Activated CD8-positive, alpha-beta T cell treated with anti-CD3 and anti-CD28 coated beads for 36 hours (primary cell): ENCODE results near the gene ANKDD1A. TPM values are rescaled to one million over a fixed set of nuclear protein-coding genes. Genes with fewer than 3 reads are reported as not detected.
A peak's percentile ranks its signal among the peaks of the same experiment; 100 is the strongest.

Experiments
- ATAC-seq: fragments of 200-7000 bp; cut with Tn5 transposase; one replicate; pipeline ENCODE4 v1.10.0; 2021; ENCODE audit warnings: mild to moderate bottlenecking, moderate library complexity
- CTCF ChIA-PET: fragments of 350-600 bp; sonication (Branson Sonifier 250); formaldehyde crosslinking; loops from one replicate; lab custom pipeline; 2021; ENCODE audit warnings: antibody characterized with exemption; lab: Charles Lee
- POLR2A ChIA-PET: fragments of 350-600 bp; sonication (Branson Sonifier 250); formaldehyde crosslinking; loops from one replicate; lab custom pipeline; 2021; ENCODE audit warnings: antibody characterized with exemption; lab: Charles Lee
- DNase-seq: peaks from one replicate; pipeline ENCODE4 v3.0.0-alpha.2; 2020
- H3K27ac Mint-ChIP-seq: one replicate; pipeline ENCODE4 v1.8.0; 2021; ENCODE audit warnings: mild to moderate bottlenecking, mixed read lengths
- H3K27me3 Mint-ChIP-seq: one replicate; pipeline ENCODE4 v1.8.0; 2021; ENCODE audit warnings: mixed read lengths
- H3K36me3 Mint-ChIP-seq: one replicate; pipeline ENCODE4 v1.8.0; 2021; ENCODE audit warnings: low read depth, mixed read lengths
- H3K4me1 Mint-ChIP-seq: one replicate; pipeline ENCODE4 v1.8.0; 2021; ENCODE audit warnings: low read depth, mixed read lengths
- H3K4me3 Mint-ChIP-seq: one replicate; pipeline ENCODE4 v1.8.0; 2021; ENCODE audit warnings: mild to moderate bottlenecking, moderate library complexity, mixed read lengths
- H3K9me3 Mint-ChIP-seq: one replicate; pipeline ENCODE4 v1.8.0; 2021; ENCODE audit warnings: mixed read lengths
- intact Hi-C: fragments of 100-400 bp; cut with micrococcal nuclease; formaldehyde crosslinking; loops from one replicate; pipeline ENCODE4 v1.10.0; 2022
- total RNA-seq, 2 experiments: library from RNA; stranded (reverse); gene quantifications; one replicate each; pipeline ENCODE4 v1.2.3, GENCODE V29; 2021
- TF ChIP-seq, protein P1 (sequence below): fragments of 200-600 bp; IDR thresholded peaks from one replicate; pipeline ENCODE4 v1.8.0; 2022; ENCODE audit warnings: antibody characterized with exemption, mild to moderate bottlenecking

The ANKDD1A gene
- total RNA-seq, 2 experiments from 2014 or later, result 3.4 to 4.3 TPM

DNA sequence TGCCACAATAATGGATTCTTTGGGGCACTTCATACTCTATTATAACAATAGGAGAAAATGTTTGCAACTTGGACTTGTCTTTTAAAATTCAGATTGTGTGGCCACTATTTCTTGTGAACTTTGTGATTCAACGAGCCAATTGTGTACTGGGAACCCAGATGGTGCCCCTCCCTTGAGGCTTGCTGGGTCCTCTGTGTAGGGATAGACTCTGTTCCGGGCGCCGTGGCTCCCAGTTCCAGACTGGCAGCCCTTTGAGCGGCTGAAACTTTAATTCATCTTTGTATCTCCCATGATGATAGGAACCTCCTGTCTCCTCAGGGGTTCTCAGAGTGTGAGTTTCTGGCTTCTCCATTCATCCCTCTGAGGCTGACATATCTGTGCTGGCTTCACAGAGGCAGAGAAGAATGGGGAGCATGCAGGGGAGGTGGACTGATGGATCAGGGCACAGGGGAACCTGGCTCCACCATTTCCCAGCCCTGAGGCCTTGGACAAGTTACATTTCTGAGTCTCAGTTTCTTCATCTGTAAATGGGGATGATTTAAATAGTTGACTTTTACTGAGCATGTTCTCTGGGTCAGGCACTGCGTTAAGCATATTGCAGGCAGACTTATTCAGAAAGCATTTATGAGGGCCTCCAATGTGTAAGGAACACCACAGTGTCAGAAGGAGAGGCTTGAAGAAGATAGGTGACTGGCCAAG is 15.2 kb upstream of the ANKDD1A start:
- H3K27ac Mint-ChIP-seq, result peak overlapping the region; percentile 99
- TF ChIP-seq, protein P1, sequence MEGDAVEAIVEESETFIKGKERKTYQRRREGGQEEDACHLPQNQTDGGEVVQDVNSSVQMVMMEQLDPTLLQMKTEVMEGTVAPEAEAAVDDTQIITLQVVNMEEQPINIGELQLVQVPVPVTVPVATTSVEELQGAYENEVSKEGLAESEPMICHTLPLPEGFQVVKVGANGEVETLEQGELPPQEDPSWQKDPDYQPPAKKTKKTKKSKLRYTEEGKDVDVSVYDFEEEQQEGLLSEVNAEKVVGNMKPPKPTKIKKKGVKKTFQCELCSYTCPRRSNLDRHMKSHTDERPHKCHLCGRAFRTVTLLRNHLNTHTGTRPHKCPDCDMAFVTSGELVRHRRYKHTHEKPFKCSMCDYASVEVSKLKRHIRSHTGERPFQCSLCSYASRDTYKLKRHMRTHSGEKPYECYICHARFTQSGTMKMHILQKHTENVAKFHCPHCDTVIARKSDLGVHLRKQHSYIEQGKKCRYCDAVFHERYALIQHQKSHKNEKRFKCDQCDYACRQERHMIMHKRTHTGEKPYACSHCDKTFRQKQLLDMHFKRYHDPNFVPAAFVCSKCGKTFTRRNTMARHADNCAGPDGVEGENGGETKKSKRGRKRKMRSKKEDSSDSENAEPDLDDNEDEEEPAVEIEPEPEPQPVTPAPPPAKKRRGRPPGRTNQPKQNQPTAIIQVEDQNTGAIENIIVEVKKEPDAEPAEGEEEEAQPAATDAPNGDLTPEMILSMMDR, result no peak
- ChIA-PET CTCF (interaction anchor here (2.7 kb wide), 1 partner anchor 61 kb away, joined by 7 read pairs; no protein-coding TSS in a partner anchor), POLR2A (no interaction called here)
- no peaks in the 10 kb centered on the region for H3K27me3 Mint-ChIP-seq
- no peak for ATAC-seq
- no peak for DNase-seq
- intact Hi-C loops, result no loop called here
- H3K9me3 Mint-ChIP-seq, result peaks cover 6% of the 10 kb centered on the region
- H3K4me1 Mint-ChIP-seq, result peaks cover 46% of the 10 kb centered on the region
- H3K4me3 Mint-ChIP-seq, result peak overlapping the region; percentile 91
- peaks cover 8% of the 10 kb centered on the region for H3K36me3 Mint-ChIP-seq

DNA sequence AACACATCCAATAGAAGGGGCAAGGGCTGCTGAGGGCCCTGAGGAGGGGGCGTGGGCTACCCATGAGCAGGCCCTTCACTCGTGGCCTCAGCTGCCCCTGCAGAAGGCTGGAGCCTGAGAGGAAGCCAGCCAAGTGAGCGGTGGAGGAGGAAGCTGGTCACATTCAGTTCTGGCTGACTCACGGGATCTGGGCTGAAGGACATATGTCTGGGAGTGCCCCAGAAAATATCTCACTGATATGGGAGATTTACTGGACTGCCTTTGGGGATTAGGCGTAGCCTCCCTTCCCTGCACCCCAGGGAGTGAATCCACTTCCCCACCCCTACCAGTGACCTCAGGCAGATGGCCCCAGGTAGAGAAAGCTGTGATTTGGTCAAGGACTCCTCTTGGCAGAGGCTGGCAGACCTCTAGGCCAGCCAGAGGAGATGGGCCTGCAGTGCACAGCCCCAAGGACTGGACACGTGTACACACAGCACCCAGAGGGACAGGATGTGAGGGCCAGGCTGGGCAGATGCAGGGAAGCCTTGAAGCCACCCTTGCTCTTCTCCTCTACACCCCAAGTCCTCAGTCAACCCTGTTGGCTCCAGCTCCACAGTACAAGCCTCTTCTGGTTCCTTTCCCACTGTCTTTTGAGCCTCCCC is 14.2 kb upstream of the ANKDD1A start:
- H3K27ac Mint-ChIP-seq, result peak overlapping the region; percentile 37
- CTCF ChIA-PET, result interaction anchor here (1.3 to 2.7 kb wide), 2 partner anchors 62 to 170 kb away, joined by 3 to 7 read pairs; no protein-coding TSS in a partner anchor
- no peak overlapping the region for H3K4me3 Mint-ChIP-seq
- H3K36me3 Mint-ChIP-seq, result peaks cover 8% of the 10 kb centered on the region
- intact Hi-C loops, result no loop called here
- POLR2A ChIA-PET, result no interaction called here
- no peaks in the 10 kb centered on the region for H3K27me3 Mint-ChIP-seq
- TF ChIP-seq, protein P1, result no peak
- ATAC-seq (no peak), DNase-seq (no peak)
- H3K4me1 Mint-ChIP-seq, result peaks cover 41% of the 10 kb centered on the region
- peaks cover 6% of the 10 kb centered on the region for H3K9me3 Mint-ChIP-seq

DNA sequence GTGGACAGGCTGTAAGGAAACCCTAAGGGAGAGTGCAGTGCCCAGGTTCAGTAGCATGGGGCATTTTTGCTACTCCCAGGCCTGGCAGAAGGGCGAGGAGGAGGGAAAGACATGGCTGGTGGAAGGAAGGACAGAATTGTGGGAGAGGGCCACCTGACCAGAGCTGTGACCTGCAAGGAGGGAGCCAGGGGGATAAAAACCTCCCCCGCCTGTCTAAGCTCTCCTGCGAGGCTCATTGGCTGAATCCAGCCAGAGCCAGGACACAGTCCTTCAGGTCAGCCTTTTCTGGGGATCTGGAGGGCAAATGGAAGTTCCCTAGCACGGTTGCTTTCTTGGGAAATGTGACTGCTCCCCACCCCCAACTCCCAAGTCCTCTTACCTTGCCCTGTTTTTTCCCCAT is 13.3 kb upstream of the ANKDD1A start:
- ATAC-seq, result no peak
- POLR2A ChIA-PET, result interaction anchor here (1.4 kb wide), 1 partner anchor 58 kb away, joined by 3 read pairs; no protein-coding TSS in a partner anchor
- Mint-ChIP-seq H3K36me3 (peaks cover 8% of the 10 kb centered on the region), H3K9me3 (peaks cover 6% of the 10 kb centered on the region), H3K4me3 (no peak overlapping the region), H3K4me1 (peaks cover 41% of the 10 kb centered on the region), H3K27me3 (no peaks in the 10 kb centered on the region), H3K27ac (no peak overlapping the region)
- TF ChIP-seq, protein P1, result no peak
- intact Hi-C loops, result no loop called here
- no peak for DNase-seq
- CTCF ChIA-PET, result interaction anchor here (1.3 to 2.7 kb wide), 2 partner anchors 63 to 171 kb away, joined by 3 to 7 read pairs; no protein-coding TSS in a partner anchor

DNA sequence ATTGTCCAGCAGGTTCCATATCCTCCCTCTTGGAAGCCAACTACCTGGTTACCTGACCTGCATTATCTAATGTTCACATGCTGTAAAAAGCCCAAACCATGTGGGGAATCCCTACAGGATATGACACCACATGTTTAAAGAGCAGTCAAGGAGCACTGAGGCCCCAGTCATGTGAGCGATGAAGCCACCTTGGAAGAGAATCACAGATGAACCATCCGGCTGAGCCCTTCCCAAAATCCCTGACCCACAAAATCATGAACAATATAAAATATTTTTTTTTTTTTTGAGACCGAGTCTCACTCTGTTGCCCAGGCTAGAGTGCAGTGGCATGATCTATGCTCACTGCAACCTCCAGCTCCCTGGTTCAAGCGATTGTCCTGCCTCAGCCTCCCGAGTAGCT is 10.6 kb upstream of the ANKDD1A start:
- intact Hi-C loops, result no loop called here
- Mint-ChIP-seq H3K4me1 (peaks cover 35% of the 10 kb centered on the region), H3K27me3 (no peaks in the 10 kb centered on the region), H3K4me3 (no peak overlapping the region), H3K9me3 (peaks cover 6% of the 10 kb centered on the region), H3K36me3 (peaks cover 8% of the 10 kb centered on the region), H3K27ac (no peak overlapping the region)
- ChIA-PET POLR2A (no interaction called here), CTCF (interaction anchor here (8.4 kb wide), 1 partner anchor 91 kb away, joined by 35 read pairs; no protein-coding TSS in a partner anchor)
- no peak for ATAC-seq
- DNase-seq, result no peak
- TF ChIP-seq, protein P1, result no peak

DNA sequence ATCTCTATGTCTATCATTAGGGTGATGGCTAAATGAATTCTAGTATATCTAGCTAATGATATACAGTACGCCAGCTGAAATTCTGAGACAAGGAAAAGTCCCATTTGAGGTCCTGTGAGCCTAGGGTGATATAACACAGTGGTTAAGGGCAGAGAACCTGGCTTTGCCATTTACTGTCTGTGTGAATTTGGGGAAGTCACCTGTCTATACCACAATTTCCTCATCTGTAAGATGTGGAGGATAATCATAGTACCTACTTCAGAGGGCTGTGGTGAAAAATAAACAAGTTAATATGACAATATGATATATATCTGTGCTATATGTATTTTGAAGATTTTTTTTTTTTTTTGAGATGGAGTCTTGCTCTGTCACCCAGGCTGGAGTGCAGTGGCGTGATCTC is 9.8 kb upstream of the ANKDD1A start:
- ChIA-PET POLR2A (no interaction called here), CTCF (interaction anchor here (8.4 kb wide), 1 partner anchor 92 kb away, joined by 35 read pairs; no protein-coding TSS in a partner anchor)
- Mint-ChIP-seq H3K4me1 (peaks cover 27% of the 10 kb centered on the region), H3K4me3 (no peak overlapping the region), H3K27me3 (no peaks in the 10 kb centered on the region), H3K36me3 (peaks cover 8% of the 10 kb centered on the region), H3K9me3 (peaks cover 6% of the 10 kb centered on the region), H3K27ac (no peak overlapping the region)
- ATAC-seq (no peak), DNase-seq (no peak)
- intact Hi-C loops, result no loop called here
- TF ChIP-seq, protein P1, result no peak
